Stimulated activated CD8-positive, alpha-beta memory T cell treated with anti-CD3 and anti-CD28 coated beads, Interleukin-2, amount 100 ng/mL, for 48 hours (primary cell): ENCODE data around the gene NEDD4L.

Experiments used
- DNase-seq, 2 donors: peaks; one replicate each; pipeline ENCODE4 v3.0.0-alpha.2; 2020; ENCODE audit warnings: low read depth in 2 of 2

The NEDD4L gene

GRCh38 chr18:58347135-58347534 lies 303.1 kb downstream of the NEDD4L start:
- DNase-seq, result no peak

GRCh38 chr18:58348517-58348916 lies 304.5 kb downstream of the NEDD4L start:
- DNase-seq, result no peak

- no peak for DNase-seq
These were observed 304.9 kb downstream of the NEDD4L start for GRCh38 chr18:58348951-58349350.

GRCh38 chr18:58349650-58350049 lies 305.6 kb downstream of the NEDD4L start:
- DNase-seq, result no peak

GRCh38 chr18:58350526-58350925 lies 306.5 kb downstream of the NEDD4L start:
- no peak for DNase-seq

- DNase-seq, result no peak
These were observed 307.8 kb downstream of the NEDD4L start for GRCh38 chr18:58351776-58352175.

- no peak for DNase-seq
These were observed 309.6 kb downstream of the NEDD4L start for GRCh38 chr18:58353581-58353980.

- DNase-seq, result no peak
These were observed 310.0 kb downstream of the NEDD4L start for GRCh38 chr18:58354051-58354450.

- no peak for DNase-seq
These were observed 310.8 kb downstream of the NEDD4L start for GRCh38 chr18:58354791-58355190.

GRCh38 chr18:58355243-58355642 lies 311.2 kb downstream of the NEDD4L start:
- DNase-seq, result no peak

- DNase-seq, result no peak
These were observed 315.2 kb downstream of the NEDD4L start for GRCh38 chr18:58359218-58359617.

GRCh38 chr18:58359620-58360019 lies 315.6 kb downstream of the NEDD4L start:
- DNase-seq, result no peak

- DNase-seq, result no peak
These were observed 316.3 kb downstream of the NEDD4L start for GRCh38 chr18:58360324-58360723.

- DNase-seq, result no peak
These were observed 317.2 kb downstream of the NEDD4L start for GRCh38 chr18:58361212-58361611.

GRCh38 chr18:58362027-58362575 lies 318.1 kb downstream of the NEDD4L start:
- no peak for DNase-seq

- DNase-seq, result no peak
These were observed 318.8 kb downstream of the NEDD4L start for GRCh38 chr18:58362829-58363271.

GRCh38 chr18:58363767-58364540 lies 319.9 kb downstream of the NEDD4L start:
- DNase-seq, result no peak

- no peak for DNase-seq
These were observed 321.0 kb downstream of the NEDD4L start for GRCh38 chr18:58364876-58365528.

GRCh38 chr18:58367425-58368140 lies 323.6 kb downstream of the NEDD4L start:
- DNase-seq, result no peak

- DNase-seq, result no peak
These were observed 325.6 kb downstream of the NEDD4L start for GRCh38 chr18:58369616-58370015.

GRCh38 chr18:58370038-58370580 lies 326.1 kb downstream of the NEDD4L start:
- no peak for DNase-seq

- DNase-seq, result no peak
These were observed 326.6 kb downstream of the NEDD4L start for GRCh38 chr18:58370612-58371011.
